ENCODE data around the gene LPCAT3. TPM values are rescaled to one million over a fixed set of nuclear protein-coding genes. Genes with fewer than 3 reads are reported as not detected.

Gene LPCAT3
- total and polyA plus RNA-seq, 2 of the 13 experiments (the other 11 are each of a cell fraction or from before 2014, with no cell fraction given) = 44.5 to 64.3 TPM

GRCh38 chr12:6964605-6965025, 53.7 kb downstream of the LPCAT3 start:
- no peak overlapping the region for H3K4me3 ChIP-seq (replicated peaks in 1 of 3; ENCODE audit: insufficient read depth in 1 of 3, low read depth in 2 of 3, low read length in 3 of 3)
- no peak for TF ChIP-seq GATAD2A (CRISPR knock-in tag; IDR thresholded peaks at IDR 0.05)
- TF ChIP-seq EZH2 (conservative IDR thresholded peaks at IDR 0.05; ENCODE audit: low read depth, low read length) = no peak
- no peak for TF ChIP-seq ZNF841 (CRISPR knock-in tag; IDR thresholded peaks at IDR 0.05; ENCODE audit: borderline replicate concordance)
- TF ChIP-seq AGO2 (optimal IDR thresholded peaks at IDR 0.05; ENCODE audit: low read depth, low read length) = peak; percentile 92
- 0 out of 2 replicates have a peak, but pooled peaks have one; percentile 34 for TF ChIP-seq ZNF225 (CRISPR knock-in tag; IDR thresholded peaks at IDR 0.05)
- TF ChIP-seq THAP9 (CRISPR knock-in tag; IDR thresholded peaks at IDR 0.05; ENCODE audit: borderline replicate concordance) = peak; percentile 35; the same call in 1 of the 2 replicates
- TF ChIP-seq ZNF431 (CRISPR knock-in tag; IDR thresholded peaks at IDR 0.05; ENCODE audit: borderline replicate concordance, low read depth) = no peak
- no peak for TF ChIP-seq ZNF20 (CRISPR knock-in tag; IDR thresholded peaks at IDR 0.05)
- TF ChIP-seq EP300 (IDR thresholded peaks at IDR 0.05; ENCODE audit: low read depth in 2 of 2, low read length in 2 of 2) = no peak
- no peak for TF ChIP-seq EP300 (CRISPR knock-in tag; IDR thresholded peaks at IDR 0.05; ENCODE audit: borderline replicate concordance)
- TF ChIP-seq POLR2G (IDR thresholded peaks at IDR 0.05; ENCODE audit: low read depth, low read length) = peak; percentile 48; the same call in 1 of the 2 replicates
- no peak for TF ChIP-seq ZNF350 (CRISPR knock-in tag; IDR thresholded peaks at IDR 0.05; ENCODE audit: borderline replicate concordance, low read depth)
- TF ChIP-seq, protein P1, sequence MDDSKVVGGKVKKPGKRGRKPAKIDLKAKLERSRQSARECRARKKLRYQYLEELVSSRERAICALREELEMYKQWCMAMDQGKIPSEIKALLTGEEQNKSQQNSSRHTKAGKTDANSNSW (CRISPR knock-in tag; IDR thresholded peaks at IDR 0.05; ENCODE audit: borderline replicate concordance) = no peak
- peak; percentile 57; the same call in 1 of the 2 replicates for TF ChIP-seq RBFOX2 (IDR thresholded peaks at IDR 0.05; ENCODE audit: low read depth, low read length)
- TF ChIP-seq NR3C1 (CRISPR knock-in tag; IDR thresholded peaks at IDR 0.05) = no peak
- no peak for TF ChIP-seq IKZF5 (CRISPR knock-in tag; IDR thresholded peaks at IDR 0.05)
- TF ChIP-seq ZNF138 (CRISPR knock-in tag; IDR thresholded peaks at IDR 0.05; ENCODE audit: low read depth) = no peak
- TF ChIP-seq ZNF501 (CRISPR knock-in tag; IDR thresholded peaks at IDR 0.05) = no peak
- no peak for TF ChIP-seq TRIM22 (IDR thresholded peaks at IDR 0.05)
- no peak for TF ChIP-seq DDIT3 (CRISPR knock-in tag; IDR thresholded peaks at IDR 0.05)

More at GRCh38 chr12:6964605-6965025, 53.7 kb downstream of the LPCAT3 start:
- no TSS peak for BruUV-seq (replicated peaks)
- 94% methylated on average over 6 of the region's 8 CpGs for WGBS (ENCODE audit: low lambda C conversion rate)
- no peak overlapping the region for H3K4me2 ChIP-seq (ENCODE audit: low read depth, low read length)
- no peak overlapping the region for H2AFZ ChIP-seq (ENCODE audit: low read length)
- no peak for ATAC-seq
- POLR2A ChIA-PET = interaction anchor here (0.9 to 8.0 kb wide), 7 partner anchors 9 to 96 kb away, joined by 3 to 180 read pairs (median 5); partner anchors contain the start of genes C12orf57, LPCAT3, RNU7-1 and SPSB2
- H3K27me3 ChIP-seq (ENCODE audit: control insufficient read depth in 1 of 2, insufficient read depth in 2 of 2, low read length in 2 of 2) = no peaks in the 10 kb centered on the region
- in situ Hi-C loops (cut with HindIII; ENCODE audit: extremely low pct_ligation_motif_present, low pct_unique_long_range_greater_than_20kb) (no loop called here), intact Hi-C loops (cut with micrococcal nuclease; ENCODE audit: unreplicated experiment) (no loop called here)
- H3K9ac ChIP-seq (ENCODE audit: insufficient read depth, low read depth, low read length) = no peak overlapping the region
- peaks cover 20% of the 10 kb centered on the region for H3K79me2 ChIP-seq (ENCODE audit: insufficient read depth, low read length)
- DNase-seq (ENCODE audit: low spot score) = no peak
- H3K36me3 ChIP-seq (replicated peaks in 1 of 2; ENCODE audit: control insufficient read depth in 1 of 2, insufficient read depth in 2 of 2, low read length in 2 of 2) = peaks cover 22 to 38% of the 10 kb centered on the region in 2 experiments
- peaks cover 57% of the 10 kb centered on the region for H3K4me1 ChIP-seq (ENCODE audit: insufficient read depth, low read length)
- CTCF ChIA-PET (ENCODE audit: low intra/inter-chr PET ratio, low total read pairs) = interaction anchor here (1.1 to 2.1 kb wide), 5 partner anchors 18 to 78 kb away, joined by 3 to 15 read pairs (median 6); partner anchors contain the start of genes C12orf57 and RNU7-1
- FAIRE-seq = no peak
- peak overlapping the region; percentile 46 for H3K27ac ChIP-seq (ENCODE audit: extremely low read length, insufficient read depth, low read length)
- H4K20me1 ChIP-seq (ENCODE audit: insufficient read depth, low read length) = no peaks in the 10 kb centered on the region; the same call in 1 of the 2 replicates
- no peaks in the 10 kb centered on the region for H3K9me3 ChIP-seq (ENCODE audit: low read length)

Measured in HepG2 (cell line).